ENCODE data around the gene PPP6R3.

Gene PPP6R3

DNA sequence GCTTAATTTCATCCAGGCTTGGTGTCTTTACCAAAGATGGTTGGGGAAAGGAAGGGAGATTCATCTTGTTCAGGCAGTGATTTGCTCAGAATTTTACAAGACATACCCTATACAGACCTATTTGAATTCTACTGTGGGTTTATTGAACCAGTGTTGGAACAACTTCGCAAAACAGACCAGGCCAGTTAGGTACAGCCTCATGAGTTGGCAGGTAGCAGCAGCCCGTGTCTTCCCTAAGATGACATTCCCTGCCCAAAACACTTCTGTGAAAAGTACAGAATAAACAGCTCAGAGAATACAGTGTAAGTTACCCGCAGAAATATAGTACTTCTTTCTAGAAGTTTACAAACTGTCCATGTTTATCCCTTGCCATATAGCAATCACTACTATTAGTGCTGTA, 121.3 kb downstream of the PPP6R3 start:
- TF ChIP-seq ZNF8 (CRISPR knock-in tag; IDR thresholded peaks at IDR 0.05) (no peak), OSR1 (CRISPR knock-in tag; IDR thresholded peaks at IDR 0.05) (no peak), ZFP3 (CRISPR knock-in tag; IDR thresholded peaks at IDR 0.05) (no peak), ZNF70 (CRISPR knock-in tag; IDR thresholded peaks at IDR 0.05) (no peak), ZNF565 (CRISPR knock-in tag; conservative IDR thresholded peaks at IDR 0.05; ENCODE audit: low read depth) (no peak), GLIS3 (CRISPR knock-in tag; IDR thresholded peaks at IDR 0.05) (no peak), TSHZ2 (CRISPR knock-in tag; IDR thresholded peaks at IDR 0.05) (no peak), TCF4 (CRISPR knock-in tag; IDR thresholded peaks at IDR 0.05; ENCODE audit: borderline replicate concordance) (no peak), POU6F1 (CRISPR knock-in tag; IDR thresholded peaks at IDR 0.05; ENCODE audit: borderline replicate concordance, low read depth) (no peak), RARB (CRISPR knock-in tag; IDR thresholded peaks at IDR 0.05) (no peak), ZC3H10 (CRISPR knock-in tag; IDR thresholded peaks at IDR 0.05) (no peak), CSDC2 (CRISPR knock-in tag; IDR thresholded peaks at IDR 0.05) (no peak), ARNTL (CRISPR knock-in tag; IDR thresholded peaks at IDR 0.05; ENCODE audit: borderline replicate concordance, low read depth) (no peak)
- TF ChIP-seq, protein P1, sequence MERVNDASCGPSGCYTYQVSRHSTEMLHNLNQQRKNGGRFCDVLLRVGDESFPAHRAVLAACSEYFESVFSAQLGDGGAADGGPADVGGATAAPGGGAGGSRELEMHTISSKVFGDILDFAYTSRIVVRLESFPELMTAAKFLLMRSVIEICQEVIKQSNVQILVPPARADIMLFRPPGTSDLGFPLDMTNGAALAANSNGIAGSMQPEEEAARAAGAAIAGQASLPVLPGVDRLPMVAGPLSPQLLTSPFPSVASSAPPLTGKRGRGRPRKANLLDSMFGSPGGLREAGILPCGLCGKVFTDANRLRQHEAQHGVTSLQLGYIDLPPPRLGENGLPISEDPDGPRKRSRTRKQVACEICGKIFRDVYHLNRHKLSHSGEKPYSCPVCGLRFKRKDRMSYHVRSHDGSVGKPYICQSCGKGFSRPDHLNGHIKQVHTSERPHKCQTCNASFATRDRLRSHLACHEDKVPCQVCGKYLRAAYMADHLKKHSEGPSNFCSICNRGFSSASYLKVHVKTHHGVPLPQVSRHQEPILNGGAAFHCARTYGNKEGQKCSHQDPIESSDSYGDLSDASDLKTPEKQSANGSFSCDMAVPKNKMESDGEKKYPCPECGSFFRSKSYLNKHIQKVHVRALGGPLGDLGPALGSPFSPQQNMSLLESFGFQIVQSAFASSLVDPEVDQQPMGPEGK (CRISPR knock-in tag; IDR thresholded peaks at IDR 0.05; ENCODE audit: borderline replicate concordance) = no peak

GRCh38 chr11:68582416-68583040, 122.0 kb downstream of the PPP6R3 start:
- TF ChIP-seq SNAI2 (CRISPR knock-in tag; IDR thresholded peaks at IDR 0.05) (no peak), ZFP30 (CRISPR knock-in tag; IDR thresholded peaks at IDR 0.05) (no peak), ZFP3 (CRISPR knock-in tag; IDR thresholded peaks at IDR 0.05) (no peak), BACH2 (CRISPR knock-in tag; IDR thresholded peaks at IDR 0.05; ENCODE audit: borderline replicate concordance) (no peak), PPARA (CRISPR knock-in tag; IDR thresholded peaks at IDR 0.05; ENCODE audit: borderline replicate concordance) (no peak), ZNF8 (CRISPR knock-in tag; IDR thresholded peaks at IDR 0.05) (no peak), ZC3H10 (CRISPR knock-in tag; IDR thresholded peaks at IDR 0.05) (no peak), ISL1 (CRISPR knock-in tag; IDR thresholded peaks at IDR 0.05) (no peak), TSHZ2 (CRISPR knock-in tag; IDR thresholded peaks at IDR 0.05) (no peak), CSRNP3 (CRISPR knock-in tag; IDR thresholded peaks at IDR 0.05) (no peak), GLIS3 (CRISPR knock-in tag; IDR thresholded peaks at IDR 0.05) (no peak), OSR1 (CRISPR knock-in tag; IDR thresholded peaks at IDR 0.05) (no peak), ESRRG (CRISPR knock-in tag; IDR thresholded peaks at IDR 0.05) (no peak), TOX (CRISPR knock-in tag; IDR thresholded peaks at IDR 0.05; ENCODE audit: borderline replicate concordance) (no peak), POU6F1 (CRISPR knock-in tag; IDR thresholded peaks at IDR 0.05; ENCODE audit: borderline replicate concordance, low read depth) (no peak)
- TF ChIP-seq, protein P1 (CRISPR knock-in tag; IDR thresholded peaks at IDR 0.05; ENCODE audit: borderline replicate concordance) = no peak
- TF ChIP-seq, protein P2, sequence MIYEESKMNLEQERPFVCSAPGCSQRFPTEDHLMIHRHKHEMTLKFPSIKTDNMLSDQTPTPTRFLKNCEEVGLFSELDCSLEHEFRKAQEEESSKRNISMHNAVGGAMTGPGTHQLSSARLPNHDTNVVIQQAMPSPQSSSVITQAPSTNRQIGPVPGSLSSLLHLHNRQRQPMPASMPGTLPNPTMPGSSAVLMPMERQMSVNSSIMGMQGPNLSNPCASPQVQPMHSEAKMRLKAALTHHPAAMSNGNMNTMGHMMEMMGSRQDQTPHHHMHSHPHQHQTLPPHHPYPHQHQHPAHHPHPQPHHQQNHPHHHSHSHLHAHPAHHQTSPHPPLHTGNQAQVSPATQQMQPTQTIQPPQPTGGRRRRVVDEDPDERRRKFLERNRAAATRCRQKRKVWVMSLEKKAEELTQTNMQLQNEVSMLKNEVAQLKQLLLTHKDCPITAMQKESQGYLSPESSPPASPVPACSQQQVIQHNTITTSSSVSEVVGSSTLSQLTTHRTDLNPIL (CRISPR knock-in tag; IDR thresholded peaks at IDR 0.05; ENCODE audit: low read depth) = no peak
- no peak for ATAC-seq

More for the DNA sequence above, 121.3 kb downstream of the PPP6R3 start:
- ATAC-seq = no peak
